HUES64 (cell line): ENCODE measurements around the gene ACSF2. TPM values are rescaled to one million over a fixed set of nuclear protein-coding genes. Genes with fewer than 3 reads are reported as not detected.

ENCODE experiments used
- H3K27ac ChIP-seq: 2 replicates; pipeline ENCODE4 v1.7.0; 2013; ENCODE audit warnings: low read depth, low read length, inconsistent platforms
- H3K27me3 ChIP-seq: 2 replicates; pipeline ENCODE4 v1.6.1; 2013; ENCODE audit warnings: mild to moderate bottlenecking, low read length; ENCODE audit not compliant: insufficient read depth
- H3K36me3 ChIP-seq: 2 replicates; pipeline ENCODE4 v1.6.1; 2013; ENCODE audit warnings: mild to moderate bottlenecking, low read length; ENCODE audit not compliant: insufficient read depth
- H3K4me1 ChIP-seq: 2 replicates; pipeline ENCODE4 v1.6.1; 2013; ENCODE audit warnings: mild to moderate bottlenecking, low read length, moderate library complexity; ENCODE audit not compliant: insufficient read depth
- H3K4me3 ChIP-seq: 2 replicates; pipeline ENCODE4 v1.5.1; 2013; ENCODE audit warnings: mild to moderate bottlenecking, low read length, moderate library complexity
- H3K9ac ChIP-seq: 2 replicates; pipeline ENCODE4 v1.6.1; 2013; ENCODE audit warnings: mild to moderate bottlenecking, low read depth, low read length
- H3K9me3 ChIP-seq: 2 replicates; pipeline ENCODE4 v1.6.1; 2013; ENCODE audit warnings: low read depth, low read length; ENCODE audit not compliant: insufficient read depth
- WGBS: fragments of 150-250, 120-280 bp; methylation state at CpG from one replicate; pipeline ENCODE4 v1.1.7; 2013; ENCODE audit warnings: missing lambda C conversion rate; 5-methylcytosine and 5-hydroxymethylcytosine counted together
- polyA plus RNA-seq, 2 experiments: library from polyadenylated mRNA; stranded (reverse); fragments of 50-300 nt; gene quantifications; one replicate each; pipeline ENCODE4 v1.2.3, GENCODE V29; 2013

Gene ACSF2, protein sequence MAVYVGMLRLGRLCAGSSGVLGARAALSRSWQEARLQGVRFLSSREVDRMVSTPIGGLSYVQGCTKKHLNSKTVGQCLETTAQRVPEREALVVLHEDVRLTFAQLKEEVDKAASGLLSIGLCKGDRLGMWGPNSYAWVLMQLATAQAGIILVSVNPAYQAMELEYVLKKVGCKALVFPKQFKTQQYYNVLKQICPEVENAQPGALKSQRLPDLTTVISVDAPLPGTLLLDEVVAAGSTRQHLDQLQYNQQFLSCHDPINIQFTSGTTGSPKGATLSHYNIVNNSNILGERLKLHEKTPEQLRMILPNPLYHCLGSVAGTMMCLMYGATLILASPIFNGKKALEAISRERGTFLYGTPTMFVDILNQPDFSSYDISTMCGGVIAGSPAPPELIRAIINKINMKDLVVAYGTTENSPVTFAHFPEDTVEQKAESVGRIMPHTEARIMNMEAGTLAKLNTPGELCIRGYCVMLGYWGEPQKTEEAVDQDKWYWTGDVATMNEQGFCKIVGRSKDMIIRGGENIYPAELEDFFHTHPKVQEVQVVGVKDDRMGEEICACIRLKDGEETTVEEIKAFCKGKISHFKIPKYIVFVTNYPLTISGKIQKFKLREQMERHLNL
- 9.0 TPM for polyA plus RNA-seq (2013, experiment 1 of 2)
- polyA plus RNA-seq (2013, experiment 2 of 2) = 14.8 TPM

DNA sequence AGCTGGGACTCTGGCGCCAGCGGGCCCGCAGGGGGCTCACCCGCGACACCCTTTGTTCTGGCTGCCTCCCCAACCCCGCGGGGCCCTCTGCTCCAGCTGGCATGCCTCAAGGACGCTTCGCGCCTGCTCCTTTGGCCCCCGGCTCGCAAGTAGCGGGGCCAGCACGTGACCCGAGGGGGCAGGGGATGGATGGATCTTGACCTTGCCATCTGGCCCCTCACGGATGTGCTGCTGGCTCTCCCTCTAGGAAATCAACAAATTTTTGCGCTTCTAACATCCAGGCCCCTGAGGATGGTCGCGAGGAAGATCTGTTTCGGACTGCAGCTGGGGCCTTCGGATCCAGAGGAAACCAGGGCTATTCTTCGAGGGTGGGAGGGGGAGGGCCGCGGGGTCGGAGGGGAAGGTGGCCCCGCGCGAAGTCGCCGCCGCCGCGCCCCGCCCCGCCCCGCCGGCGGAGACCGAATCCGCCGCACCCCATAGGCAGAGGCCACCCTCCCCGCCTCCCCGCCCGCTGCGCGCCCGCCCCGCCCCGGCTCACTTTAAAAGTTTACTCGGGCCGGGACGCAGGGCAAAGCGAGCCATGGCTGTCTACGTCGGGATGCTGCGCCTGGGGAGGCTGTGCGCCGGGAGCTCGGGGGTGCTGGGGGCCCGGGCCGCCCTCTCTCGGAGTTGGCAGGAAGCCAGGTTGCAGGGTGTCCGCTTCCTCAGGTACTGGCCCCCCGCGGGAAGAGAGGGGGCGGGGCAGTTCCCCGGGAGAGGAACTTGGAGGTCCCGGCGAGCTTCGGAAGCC lies at the start of gene ACSF2:
Gene ACSF2, plus strand, starts transcription at position 537 of the 790 bp plus-strand sequence. Its CDS starts 44 bp downstream, at position 581.
- H3K9ac ChIP-seq = peak within 1 kb of the TSS; percentile 69
- H3K4me1 ChIP-seq = peaks cover 11% of the 10 kb centered on the region; the same call in 1 of the 2 replicates
- H3K9me3 ChIP-seq = no peaks in the 10 kb centered on the region
- H3K27ac ChIP-seq = peak within 1 kb of the TSS; percentile 30; the same call in 1 of the 2 replicates
- no peaks in the 10 kb centered on the region for H3K36me3 ChIP-seq
- peak within 1 kb of the TSS; percentile 62 for H3K4me3 ChIP-seq
- 3% methylated on average over 69 of the region's 70 CpGs for WGBS
- peaks cover 15% of the 10 kb centered on the region for H3K27me3 ChIP-seq

DNA sequence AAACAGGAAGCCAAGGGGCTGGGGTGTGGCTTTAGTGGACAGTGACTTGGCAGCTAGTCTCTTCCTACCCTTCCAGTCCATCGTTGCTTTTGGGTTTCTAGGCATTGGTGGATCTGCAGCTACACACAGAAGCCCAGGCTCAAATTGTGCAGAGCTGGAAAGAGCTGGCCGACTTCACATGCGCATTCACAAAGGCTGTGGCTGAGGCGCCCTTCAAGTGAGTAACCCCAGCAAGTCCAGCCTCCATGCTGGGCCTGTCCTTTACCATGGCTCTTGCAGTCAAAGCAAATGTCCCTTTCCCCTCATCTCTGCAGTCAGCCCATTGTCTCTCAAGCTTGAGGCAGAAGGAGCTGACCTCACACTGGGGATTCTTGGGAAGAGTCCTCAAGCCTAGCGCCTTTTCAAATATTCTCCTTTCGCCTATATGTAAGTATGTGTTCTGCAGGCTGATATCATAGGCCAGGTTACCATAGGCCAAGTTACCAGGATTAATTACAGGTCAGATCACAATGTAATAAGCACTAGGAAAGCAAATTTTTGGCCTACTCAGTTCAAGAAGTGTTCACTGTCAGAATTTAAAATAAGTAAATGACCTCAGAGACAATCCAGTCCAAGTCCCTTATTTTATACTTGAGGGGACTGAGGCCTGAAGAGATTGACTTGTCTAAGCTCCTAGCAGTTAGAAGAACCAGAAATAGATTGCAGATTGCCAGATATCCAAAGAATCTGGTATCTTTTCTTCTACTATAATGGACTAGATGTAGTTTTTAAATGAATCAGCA lies 46.5 kb upstream of the ACSF2 start:
- no peak overlapping the region for H3K27ac ChIP-seq
- H3K27me3 ChIP-seq = no peaks in the 10 kb centered on the region
- no peaks in the 10 kb centered on the region for H3K9me3 ChIP-seq
- H3K36me3 ChIP-seq = peaks cover 89% of the 10 kb centered on the region
- no peak overlapping the region for H3K9ac ChIP-seq
- no peaks in the 10 kb centered on the region for H3K4me1 ChIP-seq
- no peak overlapping the region for H3K4me3 ChIP-seq
- 94% methylated on average over 6 of the region's 6 CpGs for WGBS

DNA sequence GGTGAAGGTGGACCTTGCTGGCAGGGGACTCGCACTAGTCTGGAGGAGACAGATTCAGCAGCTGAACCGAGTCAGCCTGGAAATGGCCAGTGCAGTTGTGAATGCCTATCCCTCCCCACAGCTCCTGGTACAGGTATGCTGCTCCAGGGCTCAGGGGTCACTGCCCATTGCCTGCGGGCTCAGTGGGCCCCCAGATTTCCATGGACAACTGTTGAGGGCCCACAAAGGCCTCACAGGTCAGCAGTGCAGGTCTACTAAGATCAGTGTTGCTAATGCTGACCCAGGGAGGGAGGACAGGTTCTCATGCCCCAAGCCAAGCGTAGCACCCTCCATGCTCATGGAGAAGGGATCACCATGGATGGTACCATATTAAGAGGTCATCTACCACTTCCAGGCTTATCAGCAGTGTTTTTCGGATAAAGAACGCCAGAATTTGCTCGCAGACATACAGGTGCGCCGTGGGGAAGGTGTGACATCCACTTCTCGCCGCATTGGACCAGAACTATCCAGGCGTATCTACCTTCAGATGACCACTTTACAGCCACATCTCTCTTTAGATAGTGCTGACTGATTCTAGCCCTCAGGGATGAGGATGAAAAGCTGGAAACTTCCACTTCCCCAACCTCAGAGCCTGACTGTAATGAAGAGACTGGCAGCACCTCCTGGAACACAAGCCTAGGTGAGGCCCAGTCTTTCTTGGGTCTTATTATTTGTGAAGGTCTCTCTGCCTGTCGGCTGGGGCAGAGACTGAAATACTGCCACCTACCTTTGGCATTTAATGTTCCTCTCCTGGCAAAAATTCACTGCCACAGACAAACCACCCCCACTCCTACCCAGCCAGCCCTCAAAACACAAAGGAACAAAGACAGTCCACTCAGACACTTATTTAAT lies 45.4 kb upstream of the ACSF2 start:
- Histone ChIP-seq H3K27ac (no peak overlapping the region), H3K9ac (no peak overlapping the region), H3K4me3 (no peak overlapping the region), H3K4me1 (no peaks in the 10 kb centered on the region), H3K27me3 (no peaks in the 10 kb centered on the region), H3K36me3 (peaks cover 93% of the 10 kb centered on the region), H3K9me3 (no peaks in the 10 kb centered on the region)
- WGBS = 95% methylated on average over 13 of the region's 13 CpGs

DNA sequence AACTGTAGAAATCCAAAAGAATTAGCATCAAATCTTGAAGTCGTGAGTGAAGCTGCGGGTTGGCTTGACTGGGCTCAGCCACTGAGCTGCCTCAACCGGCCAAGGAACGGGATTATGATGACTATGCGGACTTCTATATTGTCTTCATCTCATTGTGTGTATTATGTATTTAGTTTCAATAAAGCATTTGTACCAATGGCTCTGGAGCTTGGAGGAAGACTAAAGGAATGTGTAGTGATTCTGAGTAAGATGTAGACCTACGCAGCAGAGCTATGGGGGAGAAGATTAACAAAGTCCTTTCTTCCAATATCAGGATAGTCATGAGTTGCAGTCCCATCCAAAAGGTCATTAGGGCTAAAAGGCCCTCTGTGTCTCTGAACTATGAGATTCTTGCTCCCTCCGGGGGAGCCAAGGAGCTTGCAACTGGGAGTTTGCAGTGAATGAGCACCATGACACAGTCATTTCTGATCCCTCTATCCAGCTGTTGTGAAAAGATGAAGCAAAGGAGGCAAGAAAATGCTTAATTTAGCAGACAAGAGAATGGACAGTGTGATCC lies 44.7 kb upstream of the ACSF2 start:
- 91% methylated on average over 7 of the region's 7 CpGs for WGBS
- Histone ChIP-seq H3K4me1 (no peaks in the 10 kb centered on the region), H3K27ac (no peak overlapping the region), H3K9me3 (no peaks in the 10 kb centered on the region), H3K36me3 (peaks cover 93% of the 10 kb centered on the region), H3K4me3 (no peak overlapping the region), H3K27me3 (no peaks in the 10 kb centered on the region), H3K9ac (no peak overlapping the region)

DNA sequence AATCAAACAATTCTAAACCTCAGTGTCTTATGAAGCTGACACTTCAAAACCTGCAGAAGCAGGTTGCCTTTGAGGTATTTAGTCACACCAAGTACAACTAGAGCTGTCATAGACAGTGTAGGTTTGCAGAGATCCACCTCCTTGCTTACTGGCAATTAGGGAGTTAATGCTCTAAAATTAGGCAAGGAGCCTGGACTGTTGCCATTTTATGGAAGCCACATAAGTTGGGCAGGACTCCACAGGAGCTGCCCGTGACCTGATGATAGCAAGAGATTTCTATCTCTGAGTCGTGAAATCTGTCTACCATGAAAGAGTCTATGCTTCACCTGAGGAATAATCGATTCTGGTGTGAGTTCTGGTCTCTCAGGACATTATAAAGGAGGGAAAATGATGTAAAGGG lies 44.1 kb upstream of the ACSF2 start:
- Histone ChIP-seq H3K9ac (no peak overlapping the region), H3K4me1 (no peaks in the 10 kb centered on the region), H3K9me3 (no peaks in the 10 kb centered on the region), H3K27ac (no peak overlapping the region), H3K36me3 (peaks cover 93% of the 10 kb centered on the region), H3K27me3 (no peaks in the 10 kb centered on the region), H3K4me3 (no peak overlapping the region)
- WGBS = 90% methylated on average over 3 of the region's 3 CpGs

DNA sequence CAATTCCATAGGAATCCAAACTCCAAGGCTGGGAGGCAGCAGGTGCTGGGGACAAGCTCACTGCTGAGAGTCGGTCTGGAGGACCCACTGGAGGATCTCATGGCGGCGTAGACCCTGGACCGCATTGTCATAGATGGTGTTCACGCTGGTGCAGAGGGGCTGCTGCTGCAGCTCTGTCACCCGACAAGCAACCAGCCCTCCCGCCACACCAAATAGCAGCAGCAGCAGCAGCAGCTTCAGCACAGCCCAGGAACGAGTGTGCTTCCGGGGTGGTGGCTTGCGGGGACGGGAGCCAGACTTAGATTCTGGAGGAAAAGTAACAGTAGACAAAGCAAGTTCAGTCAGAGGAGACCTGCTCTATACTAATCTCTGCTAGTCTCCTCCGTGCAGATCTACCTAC lies 43.1 kb upstream of the ACSF2 start:
- Histone ChIP-seq H3K36me3 (peaks cover 96% of the 10 kb centered on the region), H3K9ac (no peak overlapping the region), H3K4me1 (no peaks in the 10 kb centered on the region), H3K27ac (no peak overlapping the region), H3K27me3 (no peaks in the 10 kb centered on the region), H3K9me3 (no peaks in the 10 kb centered on the region), H3K4me3 (no peak overlapping the region)
- WGBS = 94% methylated on average over 12 of the region's 12 CpGs

DNA sequence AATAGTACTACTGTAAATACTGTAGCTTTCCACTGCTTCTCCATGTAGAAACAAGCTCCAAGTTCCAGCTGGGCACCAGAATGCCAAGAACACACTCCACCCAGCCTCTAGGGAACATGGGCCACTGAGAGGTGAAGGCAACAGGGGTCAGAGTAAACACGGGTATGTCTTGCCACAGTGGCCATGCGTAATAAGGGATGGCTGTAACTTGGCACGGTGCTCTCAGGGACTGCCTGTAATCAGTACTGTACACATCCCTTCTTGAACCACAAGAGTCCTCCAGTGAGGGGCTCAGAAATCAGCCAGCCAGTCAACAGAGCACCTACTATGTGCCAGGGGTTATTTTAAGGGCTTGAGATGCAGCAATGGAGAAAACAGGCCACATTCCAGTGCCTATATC lies 39.5 kb upstream of the ACSF2 start:
- WGBS = 95% methylated on average over 3 of the region's 3 CpGs
- peaks cover 100% of the 10 kb centered on the region for H3K36me3 ChIP-seq

DNA sequence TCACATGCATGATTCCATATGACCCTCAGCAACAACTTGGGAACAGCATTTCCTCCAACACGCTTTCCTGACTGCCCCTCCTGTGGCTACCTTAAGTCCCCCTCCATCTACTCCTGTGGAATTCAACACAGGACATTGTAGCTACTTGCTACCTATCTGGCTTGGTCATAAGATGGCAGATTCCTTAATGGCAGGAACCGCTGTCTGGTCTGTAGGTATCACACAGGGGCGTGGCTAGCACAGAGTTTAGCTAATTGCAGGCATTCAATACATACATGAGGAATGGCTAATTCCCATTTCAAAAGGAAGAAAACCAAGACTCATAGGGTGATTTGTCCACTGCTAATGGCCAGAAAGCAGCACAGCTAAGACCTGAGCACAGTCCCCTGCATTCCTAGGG lies 37.3 kb upstream of the ACSF2 start:
- no peak overlapping the region for H3K4me3 ChIP-seq
- H3K27ac ChIP-seq = no peak overlapping the region
- WGBS = 94% methylated on average over 3 of the region's 3 CpGs
- peaks cover 100% of the 10 kb centered on the region for H3K36me3 ChIP-seq
- no peaks in the 10 kb centered on the region for H3K4me1 ChIP-seq
- H3K27me3 ChIP-seq = no peaks in the 10 kb centered on the region
- H3K9me3 ChIP-seq = no peaks in the 10 kb centered on the region
- no peak overlapping the region for H3K9ac ChIP-seq

More for the DNA sequence above, 39.5 kb upstream of the ACSF2 start:
- H3K27me3 ChIP-seq = no peaks in the 10 kb centered on the region
- H3K9ac ChIP-seq = no peak overlapping the region
- H3K4me1 ChIP-seq = no peaks in the 10 kb centered on the region
- H3K4me3 ChIP-seq = no peak overlapping the region
- no peaks in the 10 kb centered on the region for H3K9me3 ChIP-seq
- H3K27ac ChIP-seq = no peak overlapping the region

DNA sequence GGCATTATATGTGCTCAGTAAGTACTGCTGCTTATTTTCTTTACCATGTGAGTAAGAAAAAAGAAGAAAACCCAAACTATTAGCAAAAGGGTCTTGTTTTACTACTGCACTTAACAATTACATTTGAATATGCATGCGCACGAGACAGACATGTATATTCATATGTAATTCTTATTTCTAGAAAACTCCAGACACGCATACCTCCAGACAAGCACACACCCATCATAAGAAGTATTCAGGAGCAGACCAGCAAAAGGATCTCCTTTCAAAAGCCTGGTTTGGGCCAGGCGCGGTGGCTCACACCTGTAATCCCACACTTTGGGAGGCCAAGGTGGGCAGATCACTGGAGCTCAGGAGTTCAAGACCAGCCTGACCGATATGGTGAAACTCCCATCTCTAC lies 36.5 kb upstream of the ACSF2 start:
- peaks cover 100% of the 10 kb centered on the region for H3K36me3 ChIP-seq
- WGBS = 92% methylated on average over 6 of the region's 6 CpGs

DNA sequence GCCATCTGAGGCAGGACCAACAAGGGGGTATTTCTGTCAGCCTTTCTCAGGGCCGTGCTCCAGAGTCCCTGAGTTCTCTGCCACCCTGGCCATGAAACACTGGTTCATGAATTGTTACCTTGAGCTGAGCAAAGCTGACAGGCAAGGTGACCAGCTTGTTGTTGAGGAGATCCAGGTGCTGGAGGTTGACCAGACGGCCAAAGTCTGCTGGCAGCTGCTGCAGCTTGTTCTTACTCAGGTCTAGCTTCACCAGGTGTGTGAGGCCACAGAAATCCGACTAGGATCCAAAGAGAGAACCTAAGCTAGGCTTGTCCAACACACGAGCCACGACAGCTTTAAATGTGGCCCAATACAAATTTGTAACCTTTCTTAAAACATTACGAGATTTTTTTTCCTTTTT lies 33.4 kb upstream of the ACSF2 start:
- H3K27me3 ChIP-seq = no peaks in the 10 kb centered on the region
- H3K9ac ChIP-seq = no peak overlapping the region
- peaks cover 78% of the 10 kb centered on the region for H3K36me3 ChIP-seq
- H3K27ac ChIP-seq = no peak overlapping the region
- H3K9me3 ChIP-seq = no peaks in the 10 kb centered on the region
- WGBS = 92% methylated on average over 6 of the region's 6 CpGs
- peaks cover 7% of the 10 kb centered on the region; the same call in 1 of the 2 replicates for H3K4me1 ChIP-seq
- H3K4me3 ChIP-seq = no peak overlapping the region

More for the DNA sequence above, 36.5 kb upstream of the ACSF2 start:
- H3K9ac ChIP-seq = no peak overlapping the region
- H3K27me3 ChIP-seq = no peaks in the 10 kb centered on the region
- H3K27ac ChIP-seq = no peak overlapping the region
- no peaks in the 10 kb centered on the region for H3K9me3 ChIP-seq
- no peaks in the 10 kb centered on the region for H3K4me1 ChIP-seq
- no peak overlapping the region for H3K4me3 ChIP-seq
